HG03520 (cell line): ENCODE data around the gene SYTL1.

Source experiments
- ATAC-seq: cut with Tn5 transposase; IDR thresholded peaks from one replicate; pipeline ENCODE4 v1.9.1; 2021; ENCODE audit warnings: mild to moderate bottlenecking, moderate library complexity; ENCODE audit not compliant: unreplicated experiment

Gene SYTL1

GRCh38 chr1:27346991-27347624, 5.3 kb downstream of the SYTL1 start:
- no peak for ATAC-seq

- no peak for ATAC-seq
Observed at GRCh38 chr1:27348861-27349783, 7.3 kb downstream of the SYTL1 start.

- no peak for ATAC-seq
Observed at GRCh38 chr1:27349784-27350662, 8.2 kb downstream of the SYTL1 start.

GRCh38 chr1:27350663-27351540, 9.1 kb downstream of the SYTL1 start:
- ATAC-seq = no peak

- ATAC-seq = no peak
Observed at GRCh38 chr1:27351541-27352107, 9.8 kb downstream of the SYTL1 start.

- no peak for ATAC-seq
Observed at GRCh38 chr1:27353166-27353565, 11.3 kb downstream of the SYTL1 start.

- no peak for ATAC-seq
Observed at GRCh38 chr1:27353629-27354028, 11.8 kb downstream of the SYTL1 start.

- no peak for ATAC-seq
Observed at GRCh38 chr1:27355683-27356082, 13.9 kb downstream of the SYTL1 start.

- no peak for ATAC-seq
Observed at GRCh38 chr1:27356277-27356618, 14.4 kb downstream of the SYTL1 start.

GRCh38 chr1:27356619-27357280, 14.9 kb downstream of the SYTL1 start:
- no peak for ATAC-seq

GRCh38 chr1:27357281-27358037, 15.6 kb downstream of the SYTL1 start:
- ATAC-seq = peak; percentile 38

GRCh38 chr1:27358038-27358927, 16.5 kb downstream of the SYTL1 start:
- ATAC-seq = no peak

- ATAC-seq = no peak
Observed at GRCh38 chr1:27358928-27359313, 17.1 kb downstream of the SYTL1 start.

- ATAC-seq = no peak
Observed at GRCh38 chr1:27359822-27360158, 18.0 kb downstream of the SYTL1 start.

GRCh38 chr1:27360159-27361043, 18.6 kb downstream of the SYTL1 start:
- no peak for ATAC-seq

- ATAC-seq = no peak
Observed at GRCh38 chr1:27361044-27361402, 19.2 kb downstream of the SYTL1 start.

GRCh38 chr1:27361553-27361952, 19.7 kb downstream of the SYTL1 start:
- no peak for ATAC-seq
